Activated CD4-positive, CD25-positive, alpha-beta regulatory T cell (primary cell): Measurements from ENCODE around the gene SULT2B1.
"Not testable (repeated sequence)": the region's sequence is repeated elsewhere in the genome, so short reads cannot be mapped to it uniquely, and the experiment has no call there.

Source experiments
- DNase-seq, 4 experiments: peaks; one replicate each; lab custom pipeline; 2025; lab: John Stamatoyannopoulos, UW

Gene SULT2B1

DNA sequence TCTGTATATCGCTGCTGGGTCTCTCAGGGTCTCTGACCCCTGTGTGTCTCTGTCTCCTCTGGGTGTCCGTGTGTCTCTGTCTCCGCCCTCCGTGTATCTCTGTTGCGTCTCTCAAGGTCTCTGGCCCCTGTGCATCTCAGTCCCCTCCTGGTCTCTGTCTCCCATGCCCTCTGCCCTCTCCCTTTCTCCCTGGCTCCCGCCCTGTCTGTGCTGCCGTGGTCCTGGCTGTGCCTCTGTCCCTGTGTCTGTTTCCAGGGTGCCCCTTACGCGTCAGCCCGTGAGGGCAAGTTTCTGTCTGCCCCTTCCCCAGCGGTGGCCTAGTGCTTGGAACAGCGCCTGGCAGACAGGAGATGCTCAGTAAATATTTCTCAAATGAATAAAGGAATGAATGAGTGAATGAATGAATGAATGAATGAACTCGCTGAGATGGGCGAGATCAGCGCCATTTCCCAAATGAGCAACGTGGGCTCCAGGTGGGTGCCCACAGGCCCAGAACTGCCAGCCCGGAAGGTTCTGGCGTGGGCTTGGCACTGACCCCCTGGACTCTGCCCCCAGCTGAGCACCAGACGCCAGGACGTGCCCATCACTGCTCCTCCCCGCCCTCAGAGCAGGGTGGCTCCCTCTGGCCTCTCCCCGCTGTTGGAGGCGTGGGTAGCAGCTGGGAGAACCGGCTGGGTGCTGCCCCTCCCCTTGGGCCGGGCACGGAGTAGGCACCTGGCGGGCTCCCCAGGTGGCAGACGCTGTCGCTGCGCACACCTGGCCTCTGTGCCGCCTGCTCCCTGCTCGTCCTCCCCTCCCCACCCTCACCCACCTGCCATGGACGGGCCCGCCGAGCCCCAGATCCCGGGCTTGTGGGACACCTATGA lies at the start of gene SULT2B1:
SULT2B1 (plus strand) TSS at position 736 of the 866 bp plus-strand sequence; CDS start at position 817, 81 bp downstream.
- no peak for DNase-seq

- DNase-seq: peak in 2 of 4 experiments; percentile 29 to 40
Observed at GRCh38 chr19:48502350-48503018, 49.5 kb upstream of the SULT2B1 start.

- no peak for DNase-seq
Observed at GRCh38 chr19:48506138-48506733, 45.7 kb upstream of the SULT2B1 start.

DNA sequence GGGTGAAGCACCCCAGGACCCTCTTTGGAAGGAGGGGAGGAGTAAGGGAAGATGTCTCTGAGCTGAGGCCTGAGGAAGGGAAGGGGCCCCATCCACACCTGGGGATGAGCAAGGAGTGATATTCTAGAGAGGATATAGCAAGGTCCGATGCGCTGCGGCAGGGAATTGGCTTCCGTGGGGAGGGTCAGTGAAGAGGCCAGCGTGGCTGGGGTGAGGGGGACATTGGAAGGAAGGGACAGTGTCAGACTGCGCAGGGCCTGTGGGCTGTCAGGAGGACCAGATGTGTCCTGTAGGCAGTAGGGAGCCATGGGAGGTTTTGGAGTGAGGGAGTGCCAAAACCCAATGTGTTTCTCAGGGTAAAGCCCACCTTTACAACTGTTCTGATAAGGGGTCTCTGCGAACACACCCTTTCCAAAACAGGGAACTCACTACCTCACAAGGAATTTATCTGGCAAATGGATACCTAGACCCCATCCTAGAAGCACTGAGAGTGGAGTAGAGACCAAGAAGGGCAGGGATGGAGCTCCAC lies 44.0 kb upstream of the SULT2B1 start:
- DNase-seq: no peak

DNA sequence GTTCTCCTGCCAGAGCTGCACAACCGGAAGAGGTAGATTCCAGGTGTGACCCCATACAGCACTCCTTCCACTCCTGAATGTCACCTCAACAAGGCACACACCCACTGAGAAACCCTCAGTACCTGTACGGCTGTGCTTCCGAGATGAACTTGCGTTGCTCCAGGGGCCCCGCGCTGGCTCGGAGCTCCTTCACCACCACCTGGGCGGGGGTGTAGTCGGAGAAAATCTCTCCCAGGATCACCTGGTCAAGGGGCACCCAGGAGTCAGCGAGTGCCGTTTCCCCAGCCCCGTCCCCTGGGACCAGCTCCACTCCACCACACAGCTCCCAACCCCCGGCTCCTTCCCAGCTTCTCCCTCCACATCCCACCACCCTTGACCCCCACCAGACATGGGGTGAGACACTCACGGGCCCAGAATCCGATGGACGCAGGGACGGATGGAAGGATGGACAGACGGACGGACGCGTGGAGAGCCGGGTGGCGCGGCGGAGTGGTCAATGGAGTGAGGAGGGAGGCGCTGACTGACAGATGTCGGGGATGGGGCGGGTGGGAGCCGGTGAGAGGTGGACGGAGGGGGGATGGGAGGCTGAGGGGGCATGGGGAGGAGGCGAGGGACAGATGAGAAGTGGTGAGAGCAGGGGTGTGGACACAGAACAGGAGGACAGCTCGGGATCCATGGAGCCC lies 43.1 kb upstream of the SULT2B1 start:
- DNase-seq: no peak

- DNase-seq: no peak
Observed at GRCh38 chr19:48509467-48510194, 42.3 kb upstream of the SULT2B1 start.

- DNase-seq: peak; percentile 47 to 67 (median 58)
Observed at GRCh38 chr19:48510421-48511268, 41.3 kb upstream of the SULT2B1 start.

GRCh38 chr19:48511321-48511731 lies 40.6 kb upstream of the SULT2B1 start:
- no peak for DNase-seq

- DNase-seq: peak; percentile 40 to 78 (median 59)
Observed at GRCh38 chr19:48511800-48512503, 40.0 kb upstream of the SULT2B1 start, which contains the start of gene LMTK3. TSS of gene LMTK3 (minus strand) at chr19:48511835. CDS start at chr19:48511576, 259 bp downstream.

DNA sequence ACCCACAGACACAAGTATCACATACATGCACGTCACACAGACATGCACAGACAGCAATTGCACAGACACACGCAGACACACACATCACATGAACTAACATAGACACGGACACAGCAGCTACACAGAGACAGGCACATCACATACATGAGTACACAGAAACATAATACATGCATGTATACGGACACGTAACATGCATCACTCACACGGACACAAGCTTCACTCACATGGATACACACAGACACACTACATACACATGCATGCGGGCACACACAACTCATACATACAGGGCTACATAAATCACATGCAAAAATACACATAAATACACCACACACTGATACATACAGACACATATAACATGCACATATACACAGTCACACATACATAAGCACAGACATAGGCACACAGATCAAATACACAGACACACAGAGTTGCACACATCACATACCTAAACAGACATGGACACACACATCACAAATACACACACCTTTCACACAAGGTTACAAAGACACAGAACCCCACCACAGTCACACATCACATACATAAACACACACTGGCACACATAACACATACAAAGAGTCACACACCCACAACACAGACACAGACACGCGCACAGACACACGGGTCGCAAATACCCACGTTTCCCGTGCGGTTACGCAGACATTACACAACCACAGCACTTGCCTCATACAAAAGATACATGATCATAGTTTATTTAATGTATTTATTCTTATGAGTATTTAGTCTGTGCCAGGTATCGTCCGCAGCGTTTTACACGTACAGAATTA lies 39.3 kb upstream of the SULT2B1 start:
- DNase-seq: no peak

DNA sequence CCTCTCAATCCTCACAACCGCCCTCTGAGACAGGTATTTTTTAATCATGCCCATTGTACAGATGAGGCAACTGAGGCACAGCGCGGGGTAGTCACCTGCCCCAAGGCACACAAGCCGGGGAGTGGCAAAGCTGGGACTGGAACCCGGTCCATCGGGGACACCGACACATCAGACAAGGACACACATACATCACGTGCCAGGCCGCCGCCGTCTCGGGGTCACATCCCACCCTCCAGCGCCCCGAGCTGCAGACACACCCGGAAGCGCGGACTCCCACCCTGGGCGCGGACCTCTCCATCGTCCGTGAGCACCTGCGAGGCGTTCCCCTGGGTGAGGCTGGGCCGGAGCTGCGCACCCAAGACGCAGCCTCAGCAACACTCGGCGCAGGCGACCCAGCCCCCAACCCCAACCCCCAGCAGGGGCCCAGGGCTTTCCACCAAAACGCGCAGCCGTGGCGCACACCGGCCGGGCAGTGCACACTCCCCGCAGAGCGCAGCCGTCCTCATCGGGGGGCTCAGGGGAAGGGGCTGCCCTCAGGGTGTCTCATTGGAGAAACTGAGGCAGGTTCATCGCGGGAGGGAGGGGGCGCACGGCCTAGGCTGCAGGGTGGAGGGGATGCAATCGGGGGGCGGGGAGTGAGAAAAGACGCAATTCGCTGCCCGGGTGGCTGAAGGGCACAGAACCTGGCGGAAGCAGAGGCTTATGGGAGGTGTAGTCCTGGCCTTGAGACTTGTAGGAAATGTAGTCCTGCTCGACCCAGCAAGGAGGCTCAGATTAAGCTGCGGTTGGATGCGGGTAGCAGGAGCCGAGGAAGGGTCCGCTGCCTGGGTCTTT lies 38.5 kb upstream of the SULT2B1 start:
- DNase-seq: peak in 3 of 4 experiments; percentile 43 to 50 (median 47)

GRCh38 chr19:48514123-48514458 lies 37.9 kb upstream of the SULT2B1 start:
- DNase-seq: no peak

DNA sequence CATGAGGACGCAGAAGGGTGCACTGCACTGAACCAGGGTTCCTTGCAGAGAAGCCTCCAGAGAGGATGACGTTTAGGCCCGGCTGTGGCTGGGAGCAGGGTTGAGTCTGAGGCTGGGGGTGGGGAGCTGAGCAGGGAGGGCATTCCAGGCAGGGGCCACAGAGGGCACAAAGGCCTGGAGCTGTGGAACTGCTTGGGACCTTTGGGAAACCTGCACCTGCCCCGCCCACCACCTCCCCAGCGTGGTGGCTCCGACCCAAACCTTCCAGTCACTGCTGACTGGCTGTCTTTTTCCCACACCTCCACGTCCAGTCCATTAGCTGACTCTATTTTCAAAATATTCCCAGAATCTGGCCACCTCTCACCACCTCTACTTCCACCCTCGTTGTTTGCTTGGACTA lies 35.4 kb upstream of the SULT2B1 start:
- DNase-seq: no peak

DNA sequence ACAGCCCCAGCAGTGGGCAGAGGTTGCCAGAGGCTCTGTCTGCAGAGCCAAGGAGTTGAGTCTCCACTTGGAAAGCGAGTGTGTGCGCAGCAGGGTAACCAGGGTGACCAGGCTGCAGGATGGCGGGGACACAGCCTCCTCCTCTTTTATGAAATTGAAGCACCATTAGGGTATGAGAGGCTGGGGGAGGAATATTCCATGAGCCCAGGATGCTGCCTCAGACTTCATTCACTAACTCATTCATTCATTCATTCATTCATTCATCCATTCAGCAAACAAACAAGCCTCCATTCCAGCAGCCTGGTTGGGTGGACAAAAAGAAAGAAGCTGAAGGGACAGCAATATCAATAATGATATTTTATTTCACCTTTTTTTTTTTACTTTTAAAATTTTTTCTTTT lies 33.8 kb upstream of the SULT2B1 start:
- DNase-seq: no peak

GRCh38 chr19:48519426-48519825 lies 32.5 kb upstream of the SULT2B1 start:
- DNase-seq: not testable (repeated sequence)

DNA sequence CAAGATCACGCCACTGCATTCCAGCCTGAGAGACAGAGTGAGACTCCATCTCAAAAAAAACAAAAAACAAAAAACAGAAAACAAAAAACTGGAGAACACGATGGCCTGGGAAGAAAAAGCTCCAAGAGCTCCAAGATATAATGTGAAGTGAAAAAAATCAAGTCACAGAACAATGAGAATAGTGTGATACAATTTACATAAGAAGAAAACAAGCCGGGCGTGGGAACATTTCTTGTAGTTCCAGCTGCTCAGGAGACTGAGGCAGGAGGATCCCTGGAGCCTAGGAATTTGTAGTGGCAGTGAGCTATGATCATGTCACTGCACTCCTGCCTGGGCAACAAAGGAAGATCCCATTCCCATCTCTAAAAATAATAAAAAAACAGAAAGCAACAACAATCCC lies 31.8 kb upstream of the SULT2B1 start:
- no peak for DNase-seq

- no peak for DNase-seq
Observed at GRCh38 chr19:48524221-48524620, 27.8 kb upstream of the SULT2B1 start.

- DNase-seq: no peak
Observed at GRCh38 chr19:48524732-48525131, 27.2 kb upstream of the SULT2B1 start.
